IMR-90 (cell line): ENCODE data around the gene ZNF527. TPM values are rescaled to one million over a fixed set of nuclear protein-coding genes. Genes with fewer than 3 reads are reported as not detected.

ENCODE experiments used
- ATAC-seq: fragments of 200-7000 bp; cut with Tn5 transposase; 2 replicates; pipeline ENCODE4 v1.9.1; 2020; ENCODE audit warnings: low read depth, mild to moderate bottlenecking, moderate library complexity
- BruUV-seq: library from RNA; stranded (reverse); fragments of 400-500 nt; replicated peaks from 2 replicates; lab custom pipeline; 2021; lab: Mats Ljungman, UMichigan
- CTCF ChIA-PET: fragments of 300-600 bp; formaldehyde crosslinking; extraction: SDS; loops from one replicate; lab custom pipeline; 2021; ENCODE audit warnings: antibody characterized with exemption; lab: Yijun Ruan, JAX
- POLR2A ChIA-PET: fragments of 300-600 bp; sonication (Branson Sonifier 250); formaldehyde crosslinking; loops from one replicate; lab custom pipeline; 2022; ENCODE audit warnings: antibody characterized with exemption; ENCODE audit not compliant: unreplicated experiment; lab: Charles Lee
- DNase-seq: peaks from one replicate; pipeline ENCODE4 v3.0.0; 2013
- H2AFZ ChIP-seq: replicated peaks from 2 replicates; pipeline ENCODE3; 2013; ENCODE audit warnings: low read length, mild to moderate bottlenecking; ENCODE audit not compliant: poor library complexity
- H2AK5ac ChIP-seq: 2 replicates; pipeline ENCODE4 v1.6.1; 2013; ENCODE audit warnings: low read depth, low read length, inconsistent platforms
- H2AK9ac ChIP-seq: replicated peaks from 2 replicates; pipeline ENCODE3; 2013; ENCODE audit warnings: mild to moderate bottlenecking, low read depth, low read length, moderate library complexity; ENCODE audit not compliant: poor library complexity
- H2BK120ac ChIP-seq: 2 replicates; pipeline ENCODE4 v1.6.1; 2013; ENCODE audit warnings: low read depth, low read length, inconsistent platforms
- H2BK15ac ChIP-seq: 3 replicates; pipeline ENCODE4 v1.6.1; 2013; ENCODE audit warnings: low read depth, low read length, inconsistent platforms
- H2BK20ac ChIP-seq: 2 replicates; pipeline ENCODE4 v1.6.1; 2013; ENCODE audit warnings: low read depth, mild to moderate bottlenecking, inconsistent platforms, low read length, moderate library complexity
- H2BK5ac ChIP-seq: 2 replicates; pipeline ENCODE4 v1.6.1; 2013; ENCODE audit warnings: mild to moderate bottlenecking, low read depth, low read length, inconsistent platforms; ENCODE audit not compliant: poor library complexity, severe bottlenecking
- H3K14ac ChIP-seq: replicated peaks from 2 replicates; pipeline ENCODE4 v1.6.1; 2013; ENCODE audit warnings: low read depth, low read length, inconsistent platforms
- H3K18ac ChIP-seq: 2 replicates; pipeline ENCODE4 v1.6.1; 2013; ENCODE audit warnings: low read depth, low read length, control low read depth
- H3K23ac ChIP-seq: 2 replicates; pipeline ENCODE4 v1.6.1; 2013; ENCODE audit warnings: low read depth, low read length, inconsistent platforms
- H3K27ac ChIP-seq: 2 replicates; pipeline ENCODE4 v1.5.1; 2013; ENCODE audit warnings: mild to moderate bottlenecking, control low read depth, low read length; ENCODE audit not compliant: insufficient read depth
- H3K27me3 ChIP-seq: 2 replicates; pipeline ENCODE4 v1.6.1; 2013; ENCODE audit warnings: low read length; ENCODE audit not compliant: control insufficient read depth, insufficient read depth
- H3K36me3 ChIP-seq: 2 replicates; pipeline ENCODE4 v1.6.1; 2013; ENCODE audit warnings: low read length, mixed read lengths; ENCODE audit not compliant: control insufficient read depth, insufficient read depth
- H3K4ac ChIP-seq: 2 replicates; pipeline ENCODE4 v1.6.1; 2013; ENCODE audit warnings: low read depth, low read length, inconsistent platforms
- H3K4me1 ChIP-seq: 2 replicates; pipeline ENCODE4 v1.6.1; 2013; ENCODE audit warnings: low read length, mixed read lengths; ENCODE audit not compliant: control insufficient read depth, insufficient read depth
- H3K4me2 ChIP-seq: 2 replicates; pipeline ENCODE4 v1.6.1; 2013; ENCODE audit warnings: low read depth, mild to moderate bottlenecking, control low read depth, low read length, moderate library complexity
- H3K4me3 ChIP-seq: 2 replicates; pipeline ENCODE4 v1.5.1; 2013; ENCODE audit warnings: low read depth, mild to moderate bottlenecking, control low read depth, low read length, moderate library complexity; ENCODE audit not compliant: insufficient read depth
- H3K56ac ChIP-seq: 2 replicates; pipeline ENCODE4 v1.6.1; 2013; ENCODE audit warnings: low read length, inconsistent platforms; ENCODE audit not compliant: insufficient read depth; ENCODE audit errors: extremely low read depth
- H3K79me1 ChIP-seq, 2 experiments: 2 replicates each; pipeline ENCODE4 v1.6.1; 2013; ENCODE audit warnings: low read length in 2 of 2, inconsistent platforms in 1 of 2, low read depth in 1 of 2
- H3K9ac ChIP-seq: 2 replicates; pipeline ENCODE4 v1.6.1; 2013; ENCODE audit warnings: low read depth, low read length, control low read depth
- H3K9me1 ChIP-seq: 2 replicates; pipeline ENCODE4 v1.6.1; 2013; ENCODE audit warnings: low read length, inconsistent platforms; ENCODE audit not compliant: insufficient read depth
- H3K9me3 ChIP-seq: 2 replicates; pipeline ENCODE4 v1.6.1; 2013; ENCODE audit warnings: low read length; ENCODE audit not compliant: control insufficient read depth, insufficient read depth
- H4K20me1 ChIP-seq: 2 replicates; pipeline ENCODE4 v1.6.1; 2013; ENCODE audit warnings: low read length, inconsistent platforms; ENCODE audit not compliant: insufficient read depth
- H4K5ac ChIP-seq: 2 replicates; pipeline ENCODE4 v1.6.1; 2013; ENCODE audit warnings: mild to moderate bottlenecking, low read depth, low read length, control low read depth
- H4K8ac ChIP-seq, 2 experiments: 2 replicates each; pipeline ENCODE4 v1.6.1; 2013; ENCODE audit warnings: low read depth in 2 of 2, low read length in 2 of 2, control low read depth in 1 of 2, inconsistent platforms in 1 of 2
- H4K91ac ChIP-seq: 2 replicates; pipeline ENCODE4 v1.6.1; 2013; ENCODE audit warnings: low read depth, low read length, inconsistent platforms; ENCODE audit not compliant: insufficient read depth
- BHLHE40 ChIP-seq: fragments of 150-350 bp; IDR thresholded peaks from 2 replicates; pipeline ENCODE4 v1.6.1; 2016; ENCODE audit warnings: mild to moderate bottlenecking, low read depth, low read length
- CEBPB ChIP-seq: IDR thresholded peaks from 2 replicates; pipeline ENCODE4 v1.6.1; 2012; ENCODE audit warnings: low read depth, low read length, improper control_type of control experiment
- CHD1 ChIP-seq: IDR thresholded peaks from 2 replicates; pipeline ENCODE4 v1.6.1; 2012; ENCODE audit warnings: low read depth, low read length, improper control_type of control experiment
- FOS ChIP-seq: fragments of 150-350 bp; IDR thresholded peaks from 2 replicates; pipeline ENCODE4 v1.6.1; 2016; ENCODE audit warnings: low read depth, low read length
- MAFK ChIP-seq: IDR thresholded peaks from 2 replicates; pipeline ENCODE4 v1.6.1; 2012; ENCODE audit warnings: low read depth, low read length, improper control_type of control experiment
- MAZ ChIP-seq: IDR thresholded peaks from 2 replicates; pipeline ENCODE4 v1.6.1; 2012; ENCODE audit warnings: low read depth, mild to moderate bottlenecking, low read length, improper control_type of control experiment, moderate library complexity, borderline replicate concordance
- MXI1 ChIP-seq: IDR thresholded peaks from 2 replicates; pipeline ENCODE4 v1.6.1; 2012; ENCODE audit warnings: low read depth, mild to moderate bottlenecking, low read length, moderate library complexity, borderline replicate concordance
- NFE2L2 ChIP-seq: fragments of 150-350 bp; IDR thresholded peaks from 2 replicates; pipeline ENCODE4 v1.6.1; 2016; ENCODE audit warnings: low read depth, mild to moderate bottlenecking, low read length
- POLR2A ChIP-seq: IDR thresholded peaks from 2 replicates; pipeline ENCODE4 v1.6.1; 2012; ENCODE audit warnings: mild to moderate bottlenecking, low read depth, low read length
- RAD21 ChIP-seq: IDR thresholded peaks from 2 replicates; pipeline ENCODE4 v1.6.1; 2012; ENCODE audit warnings: low read length, improper control_type of control experiment
- RCOR1 ChIP-seq: IDR thresholded peaks from 2 replicates; pipeline ENCODE4 v1.6.1; 2012; ENCODE audit warnings: mild to moderate bottlenecking, low read length, improper control_type of control experiment; ENCODE audit not compliant: insufficient replicate concordance
- RFX5 ChIP-seq: IDR thresholded peaks from 2 replicates; pipeline ENCODE4 v1.8.0; 2012; ENCODE audit warnings: low read depth, mild to moderate bottlenecking, low read length, moderate library complexity
- SMC3 ChIP-seq: fragments of 150-350 bp; IDR thresholded peaks from 2 replicates; pipeline ENCODE4 v1.6.1; 2016; ENCODE audit warnings: low read depth, mild to moderate bottlenecking, antibody characterized with exemption, low read length, moderate library complexity
- WGBS, 2 experiments: methylation state at CpG; one replicate each; pipeline versions ENCODE4 v1.1.5 to v1.1.7; 2013; ENCODE audit warnings: missing lambda C conversion rate in 2 of 2; ENCODE audit not compliant: insufficient read length in 1 of 2; ENCODE audit errors: extremely low coverage in 2 of 2; 5-methylcytosine and 5-hydroxymethylcytosine counted together
- dilution Hi-C: fragments of 300-500 bp; cut with HindIII; formaldehyde crosslinking; loops from one replicate; pipeline ENCODE4 v1.14.3; 2018; ENCODE audit warnings: low sequenced_read_pairs; ENCODE audit not compliant: unreplicated experiment
- in situ Hi-C: fragments of 300-500 bp; cut with MboI; formaldehyde crosslinking; loops from 3 replicates; pipeline ENCODE4 v1.14.3; 2019; ENCODE audit warnings: low sequenced_read_pairs, inconsistent platforms, mixed read lengths
- intact Hi-C: fragments of 100-400 bp; cut with micrococcal nuclease; formaldehyde crosslinking; loops from 2 replicates; pipeline ENCODE4 v1.10.0; 2022
- polyA plus RNA-seq, 3 experiments: library from polyadenylated mRNA; depleted of rRNA; stranded (reverse); fragments of >200 nt; gene quantifications; 2 replicates each; pipeline ENCODE4 v1.2.3, GENCODE V29; 2012; ENCODE audit warnings: low replicate concordance in 1 of 3
- total RNA-seq: library from RNA; depleted of rRNA; stranded (reverse); fragments of >200 nt; gene quantifications from 2 replicates; pipeline ENCODE4 v1.2.3, GENCODE V29; 2012
- TF ChIP-seq, protein P1 (sequence below): fragments of 150-350 bp; IDR thresholded peaks from 2 replicates; pipeline ENCODE4 v1.6.1; 2017; ENCODE audit warnings: mild to moderate bottlenecking, antibody characterized with exemption, low read length, low read depth
- TF ChIP-seq, protein P2 (sequence below): fragments of 150-350 bp; IDR thresholded peaks from 2 replicates; pipeline ENCODE4 v1.6.1; 2016; ENCODE audit warnings: low read depth, mild to moderate bottlenecking, low read length, moderate library complexity, borderline replicate concordance
- TF ChIP-seq, protein P3 (sequence below): conservative IDR thresholded peaks from 2 replicates; pipeline ENCODE4 v1.5.1; 2012; ENCODE audit warnings: mild to moderate bottlenecking, low read depth, low read length, improper control_type of control experiment

ZNF527 gene
- total and polyA plus RNA-seq, 2 of the 4 experiments (the other 2 are of a cell fraction) = 1.9 to 3.6 TPM

DNA sequence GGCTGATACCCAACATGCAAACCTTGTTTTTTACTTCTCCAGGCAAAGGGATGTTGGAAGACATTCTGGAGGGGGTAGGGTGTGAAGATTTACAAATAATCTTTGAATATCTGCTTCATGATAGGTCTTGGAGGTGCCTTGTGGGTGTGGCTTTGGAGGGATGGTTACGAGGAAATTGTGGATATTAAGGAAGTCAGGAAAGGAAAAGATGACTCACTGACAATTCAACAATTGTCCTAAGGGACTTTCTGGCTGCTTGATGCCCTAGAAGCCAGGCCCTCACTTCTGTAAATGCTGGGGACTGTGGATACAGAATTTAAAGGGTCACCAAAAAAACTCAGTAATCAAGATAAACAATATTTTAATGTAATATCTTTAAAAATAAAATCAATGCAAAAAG, 37.4 kb upstream of the ZNF527 start:
- Histone ChIP-seq H2AK5ac (no peak overlapping the region), H2BK5ac (no peak overlapping the region), H4K5ac (no peak overlapping the region), H3K4me1 (peaks cover 7% of the 10 kb centered on the region), H3K27ac (no peak overlapping the region), H3K79me1 (peaks cover 10 to 29% of the 10 kb centered on the region in 2 experiments; a peak in 3 of 4 replicates), H2AK9ac (no peak overlapping the region), H3K9me3 (no peaks in the 10 kb centered on the region), H2AFZ (no peak overlapping the region), H4K8ac (no peak overlapping the region), H3K36me3 (peaks cover 7% of the 10 kb centered on the region), H3K27me3 (no peaks in the 10 kb centered on the region), H3K9me1 (peaks cover 4% of the 10 kb centered on the region), H3K4ac (no peak overlapping the region), H2BK15ac (no peak overlapping the region), H3K23ac (no peak overlapping the region), H2BK20ac (no peak overlapping the region), H3K4me3 (no peak overlapping the region), H3K56ac (no peak overlapping the region), H4K91ac (no peak overlapping the region), H3K14ac (no peak overlapping the region), H4K20me1 (no peaks in the 10 kb centered on the region), H3K4me2 (no peak overlapping the region), H2BK120ac (no peak overlapping the region), H3K9ac (no peak overlapping the region), H3K18ac (no peak overlapping the region)
- no CpG with 5 or more reads among the region's 1 CpG for WGBS, 2 experiments
- intact Hi-C loops = loop anchor here (5.0 kb wide), 1 partner anchor 134 kb away; the partner anchor contains the start of genes ZNF569 and ZNF570
- dilution Hi-C loops = no loop called here
- BruUV-seq = no TSS peak
- TF ChIP-seq CHD1 = no peak
- no peak for TF ChIP-seq CEBPB
- no peak for TF ChIP-seq NFE2L2
- TF ChIP-seq MAFK = no peak
- TF ChIP-seq RFX5 = no peak
- no peak for TF ChIP-seq MXI1
- TF ChIP-seq, protein P1, sequence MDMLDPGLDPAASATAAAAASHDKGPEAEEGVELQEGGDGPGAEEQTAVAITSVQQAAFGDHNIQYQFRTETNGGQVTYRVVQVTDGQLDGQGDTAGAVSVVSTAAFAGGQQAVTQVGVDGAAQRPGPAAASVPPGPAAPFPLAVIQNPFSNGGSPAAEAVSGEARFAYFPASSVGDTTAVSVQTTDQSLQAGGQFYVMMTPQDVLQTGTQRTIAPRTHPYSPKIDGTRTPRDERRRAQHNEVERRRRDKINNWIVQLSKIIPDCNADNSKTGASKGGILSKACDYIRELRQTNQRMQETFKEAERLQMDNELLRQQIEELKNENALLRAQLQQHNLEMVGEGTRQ = no peak
- no peak for TF ChIP-seq MAZ
- no peak for TF ChIP-seq BHLHE40
- no peak for TF ChIP-seq POLR2A
- TF ChIP-seq, protein P2, sequence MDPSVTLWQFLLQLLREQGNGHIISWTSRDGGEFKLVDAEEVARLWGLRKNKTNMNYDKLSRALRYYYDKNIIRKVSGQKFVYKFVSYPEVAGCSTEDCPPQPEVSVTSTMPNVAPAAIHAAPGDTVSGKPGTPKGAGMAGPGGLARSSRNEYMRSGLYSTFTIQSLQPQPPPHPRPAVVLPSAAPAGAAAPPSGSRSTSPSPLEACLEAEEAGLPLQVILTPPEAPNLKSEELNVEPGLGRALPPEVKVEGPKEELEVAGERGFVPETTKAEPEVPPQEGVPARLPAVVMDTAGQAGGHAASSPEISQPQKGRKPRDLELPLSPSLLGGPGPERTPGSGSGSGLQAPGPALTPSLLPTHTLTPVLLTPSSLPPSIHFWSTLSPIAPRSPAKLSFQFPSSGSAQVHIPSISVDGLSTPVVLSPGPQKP = no peak
- TF ChIP-seq, protein P3, sequence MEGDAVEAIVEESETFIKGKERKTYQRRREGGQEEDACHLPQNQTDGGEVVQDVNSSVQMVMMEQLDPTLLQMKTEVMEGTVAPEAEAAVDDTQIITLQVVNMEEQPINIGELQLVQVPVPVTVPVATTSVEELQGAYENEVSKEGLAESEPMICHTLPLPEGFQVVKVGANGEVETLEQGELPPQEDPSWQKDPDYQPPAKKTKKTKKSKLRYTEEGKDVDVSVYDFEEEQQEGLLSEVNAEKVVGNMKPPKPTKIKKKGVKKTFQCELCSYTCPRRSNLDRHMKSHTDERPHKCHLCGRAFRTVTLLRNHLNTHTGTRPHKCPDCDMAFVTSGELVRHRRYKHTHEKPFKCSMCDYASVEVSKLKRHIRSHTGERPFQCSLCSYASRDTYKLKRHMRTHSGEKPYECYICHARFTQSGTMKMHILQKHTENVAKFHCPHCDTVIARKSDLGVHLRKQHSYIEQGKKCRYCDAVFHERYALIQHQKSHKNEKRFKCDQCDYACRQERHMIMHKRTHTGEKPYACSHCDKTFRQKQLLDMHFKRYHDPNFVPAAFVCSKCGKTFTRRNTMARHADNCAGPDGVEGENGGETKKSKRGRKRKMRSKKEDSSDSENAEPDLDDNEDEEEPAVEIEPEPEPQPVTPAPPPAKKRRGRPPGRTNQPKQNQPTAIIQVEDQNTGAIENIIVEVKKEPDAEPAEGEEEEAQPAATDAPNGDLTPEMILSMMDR = no peak
- TF ChIP-seq SMC3 = no peak
- TF ChIP-seq RCOR1 = no peak
- no peak for TF ChIP-seq FOS
- TF ChIP-seq RAD21 = no peak
- no peak for ATAC-seq
- DNase-seq = no peak
- CTCF ChIA-PET = no interaction called here
- in situ Hi-C loops = no loop called here
- POLR2A ChIA-PET = no interaction called here
